COLO829 (cell line): ENCODE measurements around the gene CATSPER4.
A peak's percentile ranks its signal among the peaks of the same experiment; 100 is the strongest.

ENCODE experiments used
- DNase-seq: peaks from one replicate; pipeline ENCODE4 v3.0.0; 2012; ENCODE audit warnings: low spot score

The CATSPER4 gene

GRCh38 chr1:26164861-26165842 lies 25.2 kb upstream of the CATSPER4 start:
- no peak for DNase-seq

GRCh38 chr1:26166719-26167281 lies 23.6 kb upstream of the CATSPER4 start:
- DNase-seq, result no peak

- DNase-seq, result no peak
Measured at GRCh38 chr1:26168410-26169197, 21.8 kb upstream of the CATSPER4 start, which contains the start of gene C1orf232. Gene C1orf232 (minus strand): TSS chr1:26168963. CDS start chr1:26168499, 464 bp downstream.

- DNase-seq, result no peak
Measured at GRCh38 chr1:26169198-26169554, 21.2 kb upstream of the CATSPER4 start.

- peak; percentile 89 for DNase-seq
Measured at GRCh38 chr1:26169669-26170471, 20.5 kb upstream of the CATSPER4 start, which contains the start of gene ZNF593. Gene ZNF593 (plus strand): TSS chr1:26169908. CDS start chr1:26169984, 76 bp downstream.

- no peak for DNase-seq
Measured at GRCh38 chr1:26170472-26170821, 20.0 kb upstream of the CATSPER4 start.

GRCh38 chr1:26171084-26172072 lies 19.0 kb upstream of the CATSPER4 start, which contains the start of gene ZNF593OS:
Gene ZNF593OS (minus strand): TSS chr1:26171832. CDS start chr1:26171661, 171 bp downstream.
- no peak for DNase-seq

- no peak for DNase-seq
Measured at GRCh38 chr1:26175346-26175745, 15.1 kb upstream of the CATSPER4 start.

- DNase-seq, result no peak
Measured at GRCh38 chr1:26177182-26177684, 13.2 kb upstream of the CATSPER4 start, which contains the start of gene CNKSR1. Gene CNKSR1 (plus strand): TSS chr1:26177491. CDS start chr1:26177548, 57 bp downstream.

GRCh38 chr1:26180010-26180506 lies 10.3 kb upstream of the CATSPER4 start:
- DNase-seq, result no peak

GRCh38 chr1:26181586-26182382 lies 8.6 kb upstream of the CATSPER4 start:
- no peak for DNase-seq

- no peak for DNase-seq
Measured at GRCh38 chr1:26182383-26182696, 8.1 kb upstream of the CATSPER4 start.

GRCh38 chr1:26184086-26184485 lies 6.3 kb upstream of the CATSPER4 start:
- no peak for DNase-seq

GRCh38 chr1:26184883-26185282 lies 5.5 kb upstream of the CATSPER4 start:
- no peak for DNase-seq

- DNase-seq, result no peak
Measured at GRCh38 chr1:26187882-26188281, 2.5 kb upstream of the CATSPER4 start.

- no peak for DNase-seq
Measured at GRCh38 chr1:26188477-26188876, 1.9 kb upstream of the CATSPER4 start.

GRCh38 chr1:26189331-26189730 lies 1.1 kb upstream of the CATSPER4 start:
- no peak for DNase-seq

- no peak for DNase-seq
Measured at GRCh38 chr1:26189751-26190275, 589 bp upstream of the CATSPER4 start.

- no peak for DNase-seq
Measured at GRCh38 chr1:26191739-26192138, 1.3 kb downstream of the CATSPER4 start.
